Measurements from ENCODE around the gene PTPN3. TPM values are rescaled to one million over a fixed set of nuclear protein-coding genes. Genes with fewer than 3 reads are reported as not detected.

The PTPN3 gene
- total RNA-seq, 1 donor from 2014 or later = 2.4 TPM

- H3K27me3 ChIP-seq = peaks cover 9% of the 10 kb centered on the region
- no peak overlapping the region for H3K27ac ChIP-seq
- no peaks in the 10 kb centered on the region for H4K20me1 ChIP-seq (ENCODE audit: low read depth)
- Mint-ChIP-seq H3K4me3 (no peak overlapping the region), H3K27ac (no peak overlapping the region), H3K27me3 (ENCODE audit: insufficient read depth, low read depth) (peaks cover 11% of the 10 kb centered on the region), H3K4me1 (no peaks in the 10 kb centered on the region), H3K9me3 (no peaks in the 10 kb centered on the region), H3K36me3 (no peaks in the 10 kb centered on the region)
- H3K4me3 ChIP-seq = no peak overlapping the region
- no peaks in the 10 kb centered on the region for H3F3A ChIP-seq (ENCODE audit: low read depth)
- no peak overlapping the region for H3K4me2 ChIP-seq
- no peaks in the 10 kb centered on the region for H3K36me3 ChIP-seq
- DNase-seq (ENCODE audit: low spot score) = no peak
- TF ChIP-seq EZH2 (IDR thresholded peaks at IDR 0.05) (no peak), CTCF (IDR thresholded peaks at IDR 0.05) (no peak), EZH2phosphoT487 (IDR thresholded peaks at IDR 0.05) (no peak)
- no peaks in the 10 kb centered on the region for H3K9me3 ChIP-seq (ENCODE audit: low read depth)
- H2AFZ ChIP-seq (replicated peaks) = no peak overlapping the region
- peaks cover 5% of the 10 kb centered on the region for H3K4me1 ChIP-seq
- H3K79me2 ChIP-seq (ENCODE audit: low read depth) = no peaks in the 10 kb centered on the region
- H3K9ac ChIP-seq = no peak overlapping the region
These were observed 9.3 kb upstream of the PTPN3 start for GRCh38 chr9:109507421-109507838.

GRCh38 chr9:109506097-109506712 is 8.1 kb upstream of the PTPN3 start:
- Histone ChIP-seq H3K9me3 (ENCODE audit: low read depth) (no peaks in the 10 kb centered on the region), H3F3A (ENCODE audit: low read depth) (no peaks in the 10 kb centered on the region), H3K4me3 (no peak overlapping the region), H3K4me1 (peaks cover 5% of the 10 kb centered on the region), H3K4me2 (no peak overlapping the region), H3K36me3 (no peaks in the 10 kb centered on the region), H2AFZ (replicated peaks) (no peak overlapping the region), H3K27me3 (peaks cover 21% of the 10 kb centered on the region), H3K79me2 (ENCODE audit: low read depth) (no peaks in the 10 kb centered on the region), H4K20me1 (ENCODE audit: low read depth) (no peaks in the 10 kb centered on the region), H3K9ac (no peak overlapping the region), H3K27ac (no peak overlapping the region)
- no peak for DNase-seq (ENCODE audit: low spot score)
- Mint-ChIP-seq H3K27ac (no peak overlapping the region), H3K4me3 (no peak overlapping the region), H3K27me3 (ENCODE audit: insufficient read depth, low read depth) (peaks cover 21% of the 10 kb centered on the region), H3K36me3 (no peaks in the 10 kb centered on the region), H3K9me3 (no peaks in the 10 kb centered on the region), H3K4me1 (no peaks in the 10 kb centered on the region)
- TF ChIP-seq CTCF (IDR thresholded peaks at IDR 0.05) (no peak), EZH2 (IDR thresholded peaks at IDR 0.05) (no peak), EZH2phosphoT487 (IDR thresholded peaks at IDR 0.05) (no peak)

- no peaks in the 10 kb centered on the region for H4K20me1 ChIP-seq (ENCODE audit: low read depth)
- peaks cover 36% of the 10 kb centered on the region for H3K27me3 ChIP-seq
- no peak overlapping the region for H3K9ac ChIP-seq
- peaks cover 30% of the 10 kb centered on the region for H3K27me3 Mint-ChIP-seq (ENCODE audit: insufficient read depth, low read depth)
- no peaks in the 10 kb centered on the region for H3K36me3 ChIP-seq
- H3K9me3 ChIP-seq (ENCODE audit: low read depth) = no peaks in the 10 kb centered on the region
- H3K36me3 Mint-ChIP-seq = no peaks in the 10 kb centered on the region
- H3K4me1 ChIP-seq = peaks cover 5% of the 10 kb centered on the region
- peaks cover 2% of the 10 kb centered on the region for H3K4me1 Mint-ChIP-seq
- H3K27ac Mint-ChIP-seq = no peak overlapping the region
- H3K4me2 ChIP-seq = no peak overlapping the region
- no peak overlapping the region for H3K4me3 Mint-ChIP-seq
- no peak overlapping the region for H3K27ac ChIP-seq
- peaks cover 5% of the 10 kb centered on the region for H3F3A ChIP-seq (ENCODE audit: low read depth)
- H2AFZ ChIP-seq (replicated peaks) = peak overlapping the region; percentile 72
- no peak overlapping the region for H3K4me3 ChIP-seq
- H3K9me3 Mint-ChIP-seq = no peaks in the 10 kb centered on the region
- no peak for TF ChIP-seq EZH2phosphoT487 (IDR thresholded peaks at IDR 0.05)
- TF ChIP-seq EZH2 (IDR thresholded peaks at IDR 0.05) = no peak
- no peak for TF ChIP-seq CTCF (IDR thresholded peaks at IDR 0.05)
- no peaks in the 10 kb centered on the region for H3K79me2 ChIP-seq (ENCODE audit: low read depth)
- no peak for DNase-seq (ENCODE audit: low spot score)
These were observed 6.6 kb upstream of the PTPN3 start for GRCh38 chr9:109504689-109505088.
